Loucy (cell line): Measurements from ENCODE around the gene SPECC1.

ENCODE experiments used
- H2AFZ ChIP-seq: fragments of 200-600 bp; sonication (generic); 2 replicates; pipeline ENCODE4 v1.6.0; 2016; ENCODE audit warnings: antibody characterized with exemption, mild to moderate bottlenecking, low read length, moderate library complexity
- H3F3A ChIP-seq: fragments of 200-600 bp; 2 replicates; pipeline ENCODE4 v1.6.0; 2016; ENCODE audit warnings: antibody characterized with exemption, low read depth, mild to moderate bottlenecking
- H3K27me3 ChIP-seq: fragments of 200-600 bp; sonication (generic); 2 replicates; pipeline ENCODE4 v1.6.1; 2014; ENCODE audit warnings: low read length, mild to moderate bottlenecking; ENCODE audit not compliant: insufficient read depth, poor library complexity, severe bottlenecking
- H3K36me3 ChIP-seq: fragments of 200-600 bp; sonication (generic); 2 replicates; pipeline ENCODE4 v1.6.1; 2016; ENCODE audit warnings: low read length; ENCODE audit not compliant: insufficient read depth
- H3K4me1 ChIP-seq: fragments of 200-600 bp; sonication (generic); 2 replicates; pipeline ENCODE4 v1.5.1; 2014; ENCODE audit warnings: low read length, mild to moderate bottlenecking; ENCODE audit not compliant: insufficient read depth, poor library complexity, severe bottlenecking
- H3K4me2 ChIP-seq: fragments of 200-600 bp; sonication (generic); 2 replicates; pipeline ENCODE4 v1.6.0; 2014; ENCODE audit warnings: antibody characterized with exemption, low read length, low read depth, mild to moderate bottlenecking; ENCODE audit not compliant: poor library complexity, severe bottlenecking
- H3K4me3 ChIP-seq: fragments of 200-600 bp; sonication (generic); 2 replicates; pipeline ENCODE4 v1.5.1; 2014; ENCODE audit warnings: low read length, mild to moderate bottlenecking, mixed read lengths; ENCODE audit not compliant: poor library complexity, severe bottlenecking
- H3K79me2 ChIP-seq: fragments of 200-600 bp; sonication (generic); 2 replicates; pipeline ENCODE4 v1.6.1; 2014; ENCODE audit warnings: low read length; ENCODE audit not compliant: insufficient read depth
- H3K9ac ChIP-seq: fragments of 200-600 bp; sonication (generic); 2 replicates; pipeline ENCODE4 v1.6.0; 2014; ENCODE audit warnings: mild to moderate bottlenecking, low read depth, low read length, moderate library complexity; ENCODE audit not compliant: poor library complexity, severe bottlenecking
- H3K9me2 ChIP-seq: fragments of 200-600 bp; sonication (generic); replicated peaks from 2 replicates; pipeline ENCODE4 v1.6.1; 2016; ENCODE audit warnings: low read depth, low read length, mixed read lengths
- H3K9me3 ChIP-seq: fragments of 200-600 bp; sonication (generic); 2 replicates; pipeline ENCODE4 v1.6.1; 2014; ENCODE audit warnings: mild to moderate bottlenecking, antibody characterized with exemption, low read length, low read depth; ENCODE audit not compliant: insufficient read depth
- H4K20me1 ChIP-seq: fragments of 200-600 bp; sonication (generic); 2 replicates; pipeline ENCODE4 v1.6.0; 2014; ENCODE audit warnings: antibody characterized with exemption, low read length, mild to moderate bottlenecking; ENCODE audit not compliant: insufficient read depth, poor library complexity, severe bottlenecking
- EZH2phosphoT487 ChIP-seq: fragments of 200-600 bp; IDR thresholded peaks from 2 replicates; pipeline ENCODE4 v1.6.1; 2018; ENCODE audit warnings: antibody characterized with exemption, mild to moderate bottlenecking, moderate library complexity, borderline replicate concordance
- TF ChIP-seq, protein P1 (sequence below): fragments of 200-600 bp; sonication (generic); conservative IDR thresholded peaks from 2 replicates; pipeline ENCODE4 v1.5.1; 2014; ENCODE audit warnings: mild to moderate bottlenecking, antibody characterized with exemption, low read length

SPECC1 gene

DNA sequence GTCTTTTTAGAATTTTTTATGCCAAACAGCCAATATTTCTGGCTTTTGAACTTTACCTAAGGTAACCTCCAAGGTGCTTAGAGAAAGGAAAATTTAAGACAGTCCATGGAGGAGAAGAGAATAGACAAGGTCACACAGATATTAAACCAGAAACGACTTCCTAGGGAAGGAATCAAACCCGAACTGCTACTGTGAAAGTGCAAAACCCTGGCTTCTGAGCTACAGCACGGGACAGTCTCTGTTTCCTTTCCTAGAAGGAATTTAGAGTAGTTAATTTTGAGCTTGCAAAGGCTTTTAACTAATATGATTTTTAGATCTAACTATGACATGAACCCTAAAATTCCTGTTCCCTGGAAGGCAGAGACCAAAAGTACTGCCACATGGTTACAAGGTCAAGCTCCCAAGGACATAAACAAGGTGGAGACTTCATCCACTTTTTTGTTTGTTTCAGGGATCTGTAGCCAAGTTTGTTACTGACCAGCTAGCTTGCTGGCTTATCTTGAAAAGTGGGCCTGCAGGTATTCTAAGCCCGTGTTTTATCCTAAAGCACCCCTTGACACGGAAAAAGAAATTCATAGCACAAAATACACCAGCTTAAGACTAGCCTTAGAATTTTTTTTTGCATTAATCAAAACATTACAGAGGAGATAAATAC, 188.2 kb downstream of the SPECC1 start:
- H2AFZ ChIP-seq = no peak overlapping the region
- H3K36me3 ChIP-seq = no peaks in the 10 kb centered on the region
- no peaks in the 10 kb centered on the region for H3K9me2 ChIP-seq
- no peak overlapping the region for H3K9ac ChIP-seq
- no peaks in the 10 kb centered on the region for H3K79me2 ChIP-seq
- H4K20me1 ChIP-seq = no peaks in the 10 kb centered on the region
- H3K27me3 ChIP-seq = no peaks in the 10 kb centered on the region
- peaks cover 10% of the 10 kb centered on the region for H3K4me1 ChIP-seq
- H3K4me3 ChIP-seq = no peak overlapping the region
- no peak overlapping the region for H3K4me2 ChIP-seq
- H3F3A ChIP-seq = no peaks in the 10 kb centered on the region
- no peak for TF ChIP-seq EZH2phosphoT487
- TF ChIP-seq, protein P1, sequence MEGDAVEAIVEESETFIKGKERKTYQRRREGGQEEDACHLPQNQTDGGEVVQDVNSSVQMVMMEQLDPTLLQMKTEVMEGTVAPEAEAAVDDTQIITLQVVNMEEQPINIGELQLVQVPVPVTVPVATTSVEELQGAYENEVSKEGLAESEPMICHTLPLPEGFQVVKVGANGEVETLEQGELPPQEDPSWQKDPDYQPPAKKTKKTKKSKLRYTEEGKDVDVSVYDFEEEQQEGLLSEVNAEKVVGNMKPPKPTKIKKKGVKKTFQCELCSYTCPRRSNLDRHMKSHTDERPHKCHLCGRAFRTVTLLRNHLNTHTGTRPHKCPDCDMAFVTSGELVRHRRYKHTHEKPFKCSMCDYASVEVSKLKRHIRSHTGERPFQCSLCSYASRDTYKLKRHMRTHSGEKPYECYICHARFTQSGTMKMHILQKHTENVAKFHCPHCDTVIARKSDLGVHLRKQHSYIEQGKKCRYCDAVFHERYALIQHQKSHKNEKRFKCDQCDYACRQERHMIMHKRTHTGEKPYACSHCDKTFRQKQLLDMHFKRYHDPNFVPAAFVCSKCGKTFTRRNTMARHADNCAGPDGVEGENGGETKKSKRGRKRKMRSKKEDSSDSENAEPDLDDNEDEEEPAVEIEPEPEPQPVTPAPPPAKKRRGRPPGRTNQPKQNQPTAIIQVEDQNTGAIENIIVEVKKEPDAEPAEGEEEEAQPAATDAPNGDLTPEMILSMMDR = no peak
- H3K9me3 ChIP-seq = peaks cover 14% of the 10 kb centered on the region

DNA sequence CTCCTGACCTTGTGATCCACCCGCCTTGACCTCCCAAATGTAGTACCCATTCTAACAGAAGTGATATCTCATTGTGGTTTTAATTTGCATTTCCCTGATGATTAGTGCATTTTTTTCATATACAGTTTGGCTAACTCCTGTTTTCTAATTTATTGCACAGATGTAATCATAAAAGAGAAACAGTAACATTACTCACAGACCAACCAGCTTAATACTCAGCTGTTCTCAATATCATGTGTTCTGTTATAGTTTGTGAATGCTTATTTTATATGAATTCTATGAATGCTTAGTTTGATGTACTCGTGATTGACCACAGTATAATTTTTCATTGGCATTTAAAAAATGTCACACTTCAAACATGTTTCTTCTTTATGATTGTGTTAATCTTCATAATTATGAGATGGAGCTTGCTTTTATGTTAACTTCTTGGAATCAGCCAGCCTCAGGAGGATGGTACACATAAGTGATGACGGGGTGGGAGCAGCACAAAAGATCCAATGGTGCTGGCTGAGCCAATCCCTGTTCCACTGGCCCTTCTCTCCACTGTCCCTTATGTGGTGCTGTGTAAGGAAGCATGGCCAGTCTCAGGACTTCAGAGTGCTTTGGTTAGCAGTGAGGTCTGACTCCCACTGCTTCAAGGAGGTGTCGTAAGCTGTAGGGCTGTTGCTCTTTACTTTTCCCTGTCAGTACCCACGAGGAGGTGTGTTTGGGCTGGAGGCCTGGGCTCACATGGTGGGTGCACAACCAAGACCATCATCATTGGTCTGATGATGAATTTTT, 191.0 kb downstream of the SPECC1 start:
- Histone ChIP-seq H3K4me2 (no peak overlapping the region), H3K9me2 (no peaks in the 10 kb centered on the region), H3K9me3 (peaks cover 9% of the 10 kb centered on the region; the same call in 1 of the 2 replicates), H4K20me1 (no peaks in the 10 kb centered on the region), H3K9ac (no peak overlapping the region), H3K36me3 (0 out of 2 replicates have a peak, but pooled peaks cover 5% of the 10 kb centered on the region), H2AFZ (no peak overlapping the region), H3F3A (no peaks in the 10 kb centered on the region), H3K79me2 (no peaks in the 10 kb centered on the region), H3K27me3 (no peaks in the 10 kb centered on the region), H3K4me3 (no peak overlapping the region), H3K4me1 (peaks cover 31% of the 10 kb centered on the region)
- TF ChIP-seq, protein P1 = no peak
- TF ChIP-seq EZH2phosphoT487 = no peak

DNA sequence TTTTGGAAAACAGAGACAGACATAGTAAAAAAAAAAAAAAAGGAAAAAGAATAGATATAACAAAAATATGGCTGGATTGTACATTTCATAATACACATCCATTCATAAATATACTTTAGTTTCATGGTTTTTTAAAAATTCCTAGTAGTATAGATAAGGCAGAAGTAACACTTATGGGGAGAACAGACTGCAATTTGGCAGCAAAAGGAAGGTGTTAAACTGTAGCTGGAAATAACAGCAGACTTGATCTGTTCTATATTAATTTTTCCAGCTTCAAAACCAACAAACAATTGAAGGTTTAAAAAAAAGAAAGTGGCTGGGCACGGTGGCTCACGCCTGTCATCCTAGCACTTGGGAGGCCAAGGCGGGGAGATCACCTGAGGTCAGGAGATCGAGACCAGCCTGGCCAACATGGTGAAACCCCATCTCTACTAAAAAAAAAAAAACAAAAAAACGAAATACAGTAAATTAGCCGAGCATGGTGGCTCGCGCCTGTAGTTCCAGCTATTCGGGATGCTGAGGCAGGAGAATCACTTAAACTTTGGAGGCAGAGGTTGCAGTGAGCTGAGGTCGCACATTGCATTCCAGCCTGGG, 191.8 kb downstream of the SPECC1 start:
- Histone ChIP-seq H2AFZ (no peak overlapping the region), H3K4me3 (no peak overlapping the region)

More for the DNA sequence above, 191.8 kb downstream of the SPECC1 start:
- Histone ChIP-seq H3K9me2 (no peaks in the 10 kb centered on the region), H3K9me3 (peaks cover 7% of the 10 kb centered on the region; the same call in 1 of the 2 replicates), H3K4me1 (peaks cover 34% of the 10 kb centered on the region), H3K9ac (no peak overlapping the region), H3K27me3 (no peaks in the 10 kb centered on the region), H3K79me2 (no peaks in the 10 kb centered on the region), H4K20me1 (no peaks in the 10 kb centered on the region), H3K36me3 (0 out of 2 replicates have a peak, but pooled peaks cover 5% of the 10 kb centered on the region), H3K4me2 (no peak overlapping the region), H3F3A (no peaks in the 10 kb centered on the region)
- TF ChIP-seq, protein P1 = no peak
- no peak for TF ChIP-seq EZH2phosphoT487
